Airway epithelial cell (primary cell): ENCODE measurements around the gene GPT2. TPM values are rescaled to one million over a fixed set of nuclear protein-coding genes. Genes with fewer than 3 reads are reported as not detected.

ENCODE experiments used
- total RNA-seq: library from RNA; depleted of rRNA; stranded (reverse); fragments of >200 nt; gene quantifications from 2 replicates; pipeline ENCODE4 v1.2.3, GENCODE V29; 2015

The GPT2 gene, protein sequence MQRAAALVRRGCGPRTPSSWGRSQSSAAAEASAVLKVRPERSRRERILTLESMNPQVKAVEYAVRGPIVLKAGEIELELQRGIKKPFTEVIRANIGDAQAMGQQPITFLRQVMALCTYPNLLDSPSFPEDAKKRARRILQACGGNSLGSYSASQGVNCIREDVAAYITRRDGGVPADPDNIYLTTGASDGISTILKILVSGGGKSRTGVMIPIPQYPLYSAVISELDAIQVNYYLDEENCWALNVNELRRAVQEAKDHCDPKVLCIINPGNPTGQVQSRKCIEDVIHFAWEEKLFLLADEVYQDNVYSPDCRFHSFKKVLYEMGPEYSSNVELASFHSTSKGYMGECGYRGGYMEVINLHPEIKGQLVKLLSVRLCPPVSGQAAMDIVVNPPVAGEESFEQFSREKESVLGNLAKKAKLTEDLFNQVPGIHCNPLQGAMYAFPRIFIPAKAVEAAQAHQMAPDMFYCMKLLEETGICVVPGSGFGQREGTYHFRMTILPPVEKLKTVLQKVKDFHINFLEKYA
- 49.9 and 72.6 TPM in 2 replicates for total RNA-seq

DNA sequence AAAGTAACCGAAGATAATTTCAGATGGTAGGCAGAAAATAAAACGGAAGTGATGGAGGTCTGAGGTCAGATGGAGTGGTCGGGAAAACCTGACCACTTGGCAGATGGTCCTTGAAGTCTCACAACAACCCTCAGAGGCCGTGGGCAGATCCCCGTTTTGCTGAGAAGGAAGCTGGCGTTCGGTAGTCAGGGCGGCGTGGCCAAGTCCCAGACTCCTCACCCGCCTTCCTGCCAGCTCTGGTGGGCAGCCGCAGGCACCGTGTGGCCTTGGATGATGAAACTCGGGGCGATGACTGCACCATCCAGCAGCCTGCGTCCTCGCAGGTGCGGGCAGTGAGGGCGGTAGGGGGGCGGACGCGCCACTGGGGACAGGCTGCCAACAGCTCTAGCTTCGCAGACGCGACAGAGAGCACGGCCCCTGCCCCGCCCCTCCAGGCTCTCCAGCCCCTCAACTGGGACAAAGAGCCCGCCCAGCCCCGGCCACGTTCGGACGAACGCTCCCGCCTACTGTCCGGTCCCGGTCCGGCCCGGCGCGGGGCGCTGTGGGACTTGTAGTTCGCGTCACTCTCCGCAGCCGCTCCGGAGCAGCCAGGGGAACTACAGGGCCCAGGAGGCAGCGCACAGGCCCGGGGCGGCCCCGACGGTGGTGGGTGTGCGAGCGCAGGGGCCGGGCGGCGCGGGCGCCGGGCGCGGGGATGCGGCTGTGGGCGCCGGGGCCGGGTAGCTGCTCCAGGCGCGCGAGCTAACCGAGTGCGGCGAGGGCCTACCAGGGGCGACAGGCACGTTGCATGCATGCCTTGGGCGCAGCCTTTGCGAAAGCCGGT, at the start of gene GPT2:
TSS of gene GPT2 (plus strand) at position 673 of the 823 bp plus-strand sequence. CDS start 354 bp downstream, outside the sequence.

DNA sequence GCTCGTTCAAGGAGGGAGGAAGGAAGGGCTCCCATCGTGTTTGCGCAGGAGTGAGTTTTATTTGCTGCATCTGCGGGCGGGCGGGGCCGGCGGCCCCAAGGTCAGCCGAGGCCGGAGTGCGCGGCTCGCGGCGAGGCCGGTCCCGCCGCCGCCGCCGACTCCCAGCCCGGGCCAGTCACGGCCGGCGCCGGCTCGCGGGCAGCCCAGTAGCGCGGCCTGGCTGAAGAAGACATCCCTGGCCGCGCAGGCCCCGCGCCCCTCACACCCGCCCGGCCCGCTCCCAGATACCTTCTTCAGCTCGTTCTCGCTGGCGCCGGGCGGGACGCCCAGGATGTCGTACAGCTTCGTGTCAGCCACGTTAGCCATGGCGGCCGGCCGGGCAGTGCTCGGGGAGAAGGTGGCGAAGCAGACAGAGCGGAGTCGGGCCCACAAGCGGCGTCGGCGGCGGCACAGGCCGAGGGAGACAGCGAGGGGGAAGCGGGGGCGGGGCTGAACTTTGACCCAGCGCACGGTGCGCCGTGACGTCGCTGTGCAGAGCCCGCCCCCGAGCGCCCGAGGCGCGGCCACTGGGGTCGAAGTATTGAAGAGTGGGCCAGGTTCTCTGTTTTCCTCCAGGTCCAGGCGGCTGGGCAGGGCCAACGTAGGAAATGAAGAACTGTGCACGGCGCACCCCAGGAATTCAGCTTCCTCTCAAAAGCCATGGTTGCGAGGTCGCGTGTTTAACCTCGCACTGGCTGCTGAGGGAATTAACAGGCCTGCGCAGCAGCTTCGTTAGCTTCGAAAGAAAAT, 89.2 kb downstream of the GPT2 start, which contains the start of gene DNAJA2:
TSS of gene DNAJA2 (minus strand) at position 468 of the 789 bp plus-strand sequence. CDS start at position 366, 102 bp downstream.

Other genes with a start within 250 kb of the GPT2 start
- gene VPS35, start 195.2 kb upstream of the GPT2 start, total RNA-seq: 81.3 and 98.1 TPM in 2 replicates
- 16.1 and 20.7 TPM in 2 replicates for gene ORC6, start 194.7 kb upstream of the GPT2 start, total RNA-seq
- 0.28 TPM in 1 of 2 replicates, not detected in the other for gene MYLK3, start 136.0 kb upstream of the GPT2 start, total RNA-seq
- gene C16orf87, start 53.2 kb upstream of the GPT2 start, total RNA-seq: 11.1 and 13.1 TPM in 2 replicates
- gene DNAJA2, start 89.3 kb downstream of the GPT2 start, total RNA-seq: 46.0 and 50.1 TPM in 2 replicates